ENCODE measurements around the gene ARHGEF19. TPM values are rescaled to one million over a fixed set of nuclear protein-coding genes. Genes with fewer than 3 reads are reported as not detected.

Gene ARHGEF19
- total RNA-seq, 1 experiment from 2014 or later: 21.1 TPM

DNA sequence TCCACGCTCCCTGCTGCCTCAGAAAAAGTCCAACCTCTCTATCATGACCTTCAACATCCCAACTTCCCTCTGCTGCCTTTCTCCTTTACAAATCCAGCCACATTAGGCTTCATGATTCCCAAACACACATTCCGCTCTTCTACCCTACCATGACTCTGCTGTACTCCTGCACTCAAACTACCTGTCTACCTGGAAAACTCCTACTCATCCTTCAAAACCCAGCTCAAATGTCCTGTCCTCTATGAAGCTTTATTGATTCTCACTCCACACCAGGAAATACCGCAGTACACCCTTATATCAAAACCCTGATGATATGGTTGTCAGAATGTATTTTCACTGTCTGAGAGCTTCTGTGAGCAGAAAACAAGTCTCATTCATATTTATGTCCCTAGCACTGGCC lies 8.9 kb downstream of the ARHGEF19 start:
- Histone ChIP-seq H3K79me2 (ENCODE audit: insufficient read depth, low read length) (no peaks in the 10 kb centered on the region; the same call in 1 of the 2 replicates), H2BK5ac (ENCODE audit: insufficient read length, low read length) (no peak overlapping the region), H3K56ac (ENCODE audit: insufficient read length, low read depth, low read length) (no peak overlapping the region), H4K20me1 (ENCODE audit: control insufficient read depth, insufficient read depth, insufficient read length) (no peaks in the 10 kb centered on the region), H2BK120ac (ENCODE audit: low read depth, low read length, poor library complexity, severe bottlenecking) (no peak overlapping the region), H3K79me1 (ENCODE audit: insufficient read depth, low read depth, low read length, poor library complexity, severe bottlenecking) (no peaks in the 10 kb centered on the region), H3K27me3 (ENCODE audit: insufficient read depth, low read length) (no peaks in the 10 kb centered on the region), H4K5ac (ENCODE audit: insufficient read length, low read depth, low read length) (no peak overlapping the region), H2AFZ (ENCODE audit: low read length) (no peak overlapping the region), H3K18ac (ENCODE audit: insufficient read length, low read depth, low read length) (no peak overlapping the region), H4K91ac (ENCODE audit: insufficient read length, low read depth, low read length) (no peak overlapping the region), H2BK12ac (ENCODE audit: insufficient read length, low read depth, low read length) (no peak overlapping the region), H3K4me1 (ENCODE audit: insufficient read depth, low read length) (no peaks in the 10 kb centered on the region), H2BK15ac (ENCODE audit: low read depth, low read length) (no peak overlapping the region), H3K4ac (ENCODE audit: low read depth, low read length) (no peak overlapping the region), H4K8ac (replicated peaks; ENCODE audit: insufficient read length, low read depth, low read length) (no peak overlapping the region), H3K9ac (ENCODE audit: extremely low read depth, insufficient read length, low read length) (no peak overlapping the region), H3T11ph (ENCODE audit: low read length) (no peak overlapping the region), H3K4me2 (ENCODE audit: insufficient read depth, insufficient read length, low read length) (no peak overlapping the region), H3K23me2 (ENCODE audit: insufficient read length, low read depth, low read length, poor library complexity, severe bottlenecking) (peaks cover 10% of the 10 kb centered on the region), H3K9me3 (ENCODE audit: control insufficient read depth, low read depth, low read length) (no peaks in the 10 kb centered on the region), H3K14ac (ENCODE audit: insufficient read depth, low read length) (no peak overlapping the region), H2BK20ac (ENCODE audit: low read depth, low read length, poor library complexity, severe bottlenecking) (no peak overlapping the region), H2AK5ac (ENCODE audit: insufficient read length, low read length) (no peak overlapping the region), H3K27ac (ENCODE audit: insufficient read length, low read depth, low read length) (no peak overlapping the region), H3K23ac (ENCODE audit: insufficient read length, low read depth, low read length) (no peak overlapping the region)
- TF ChIP-seq, protein P1, sequence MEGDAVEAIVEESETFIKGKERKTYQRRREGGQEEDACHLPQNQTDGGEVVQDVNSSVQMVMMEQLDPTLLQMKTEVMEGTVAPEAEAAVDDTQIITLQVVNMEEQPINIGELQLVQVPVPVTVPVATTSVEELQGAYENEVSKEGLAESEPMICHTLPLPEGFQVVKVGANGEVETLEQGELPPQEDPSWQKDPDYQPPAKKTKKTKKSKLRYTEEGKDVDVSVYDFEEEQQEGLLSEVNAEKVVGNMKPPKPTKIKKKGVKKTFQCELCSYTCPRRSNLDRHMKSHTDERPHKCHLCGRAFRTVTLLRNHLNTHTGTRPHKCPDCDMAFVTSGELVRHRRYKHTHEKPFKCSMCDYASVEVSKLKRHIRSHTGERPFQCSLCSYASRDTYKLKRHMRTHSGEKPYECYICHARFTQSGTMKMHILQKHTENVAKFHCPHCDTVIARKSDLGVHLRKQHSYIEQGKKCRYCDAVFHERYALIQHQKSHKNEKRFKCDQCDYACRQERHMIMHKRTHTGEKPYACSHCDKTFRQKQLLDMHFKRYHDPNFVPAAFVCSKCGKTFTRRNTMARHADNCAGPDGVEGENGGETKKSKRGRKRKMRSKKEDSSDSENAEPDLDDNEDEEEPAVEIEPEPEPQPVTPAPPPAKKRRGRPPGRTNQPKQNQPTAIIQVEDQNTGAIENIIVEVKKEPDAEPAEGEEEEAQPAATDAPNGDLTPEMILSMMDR (conservative IDR thresholded peaks at IDR 0.05): no peak
- no peak for DNase-seq
- Mint-ChIP-seq H3K27me3 (ENCODE audit: low read depth) (no peaks in the 10 kb centered on the region), H3K36me3 (ENCODE audit: insufficient read depth in 1 of 3, low read depth in 3 of 3) (peaks cover 11 to 50% (median 19%) of the 10 kb centered on the region in 3 experiments; a peak in 6 of 7 replicates), H3K4me3 (no peak overlapping the region), H3K27ac (peak overlapping the region in 2 of 3 experiments; percentile 5 to 36; a peak in 3 of 7 replicates), H3K9me3 (no peaks in the 10 kb centered on the region), H3K4me1 (peaks cover 7 to 17% of the 10 kb centered on the region in 2 experiments)
- no CpG with 5 or more reads among the region's 3 CpGs for WGBS (ENCODE audit: extremely low coverage, insufficient read length, low lambda C conversion rate)
